Endodermal cell (in vitro differentiated cells): ENCODE data around the gene DNM3. TPM values are rescaled to one million over a fixed set of nuclear protein-coding genes. Genes with fewer than 3 reads are reported as not detected.

Source experiments
- DNase-seq: peaks from one replicate; pipeline ENCODE4 v3.0.0-alpha.2; 2017
- H3K27ac ChIP-seq: 2 replicates; pipeline ENCODE4 v1.5.1; 2013; ENCODE audit warnings: mild to moderate bottlenecking, low read depth, low read length, moderate library complexity
- H3K27me3 ChIP-seq: 2 replicates; pipeline ENCODE4 v1.6.1; 2013; ENCODE audit warnings: mild to moderate bottlenecking, low read length, moderate library complexity; ENCODE audit not compliant: insufficient read depth, control insufficient read depth, poor library complexity, severe bottlenecking
- H3K36me3 ChIP-seq: 2 replicates; pipeline ENCODE4 v1.7.0; 2013; ENCODE audit warnings: mild to moderate bottlenecking, low read length, moderate library complexity; ENCODE audit not compliant: control insufficient read depth, insufficient read depth
- H3K4me1 ChIP-seq: one replicate; pipeline ENCODE4 v1.7.0; 2013; ENCODE audit warnings: low read length; ENCODE audit not compliant: control insufficient read depth, insufficient read depth
- H3K4me3 ChIP-seq: 2 replicates; pipeline ENCODE4 v1.5.1; 2013; ENCODE audit warnings: mild to moderate bottlenecking, low read length, moderate library complexity
- H3K9ac ChIP-seq: 2 replicates; pipeline ENCODE4 v1.6.1; 2013; ENCODE audit warnings: mild to moderate bottlenecking, low read length, moderate library complexity; ENCODE audit not compliant: poor library complexity, severe bottlenecking; ENCODE audit errors: extremely low read depth
- H3K9me3 ChIP-seq: 2 replicates; pipeline ENCODE4 v1.6.1; 2013; ENCODE audit warnings: mild to moderate bottlenecking, low read length, moderate library complexity; ENCODE audit not compliant: control insufficient read depth
- H3K27ac Mint-ChIP-seq: 2 replicates; pipeline ENCODE4 v1.8.0; 2020; ENCODE audit warnings: mixed read lengths
- H3K27me3 Mint-ChIP-seq: 2 replicates; pipeline ENCODE4 v1.8.0; 2021; ENCODE audit warnings: mild to moderate bottlenecking, mixed read lengths; ENCODE audit not compliant: insufficient read depth
- H3K36me3 Mint-ChIP-seq: 2 replicates; pipeline ENCODE4 v1.8.0; 2020; ENCODE audit warnings: low read depth, mixed read lengths
- H3K4me1 Mint-ChIP-seq: 2 replicates; pipeline ENCODE4 v1.8.0; 2020; ENCODE audit warnings: mixed read lengths
- H3K4me3 Mint-ChIP-seq: 2 replicates; pipeline ENCODE4 v1.8.0; 2020; ENCODE audit warnings: mild to moderate bottlenecking, moderate library complexity, mixed read lengths
- H3K9me3 Mint-ChIP-seq: 2 replicates; pipeline ENCODE4 v1.8.0; 2020; ENCODE audit warnings: mild to moderate bottlenecking, mixed read lengths
- WGBS, 2 experiments: methylation state at CpG; one replicate each; pipeline versions ENCODE4 v1.1.5 to v1.1.7; 2013; ENCODE audit warnings: missing lambda C conversion rate in 2 of 2, mixed read lengths in 1 of 2; ENCODE audit not compliant: insufficient coverage in 1 of 2, insufficient read length in 1 of 2; 5-methylcytosine and 5-hydroxymethylcytosine counted together
- total RNA-seq, 2 donors: library from RNA; stranded (reverse); fragmentation: NEBNext Ultra II Directional in 1 of 2; extraction: Animal tissue kit (Norgen Biotek cat#: 25700) in 1 of 2; gene quantifications; 2 replicates in 1 of 2; 3 replicates in 1 of 2; pipeline ENCODE4 v1.2.1, GENCODE V29; 2021
- TF ChIP-seq, protein P1 (sequence below): fragments of 200-600 bp; sonication (generic); conservative IDR thresholded peaks from 2 replicates; pipeline ENCODE4 v1.5.0; 2021; ENCODE audit warnings: antibody characterized with exemption, mild to moderate bottlenecking

The DNM3 gene
- total RNA-seq, 2 donors from 2014 or later, result 0.53 to 1.8 TPM

DNA sequence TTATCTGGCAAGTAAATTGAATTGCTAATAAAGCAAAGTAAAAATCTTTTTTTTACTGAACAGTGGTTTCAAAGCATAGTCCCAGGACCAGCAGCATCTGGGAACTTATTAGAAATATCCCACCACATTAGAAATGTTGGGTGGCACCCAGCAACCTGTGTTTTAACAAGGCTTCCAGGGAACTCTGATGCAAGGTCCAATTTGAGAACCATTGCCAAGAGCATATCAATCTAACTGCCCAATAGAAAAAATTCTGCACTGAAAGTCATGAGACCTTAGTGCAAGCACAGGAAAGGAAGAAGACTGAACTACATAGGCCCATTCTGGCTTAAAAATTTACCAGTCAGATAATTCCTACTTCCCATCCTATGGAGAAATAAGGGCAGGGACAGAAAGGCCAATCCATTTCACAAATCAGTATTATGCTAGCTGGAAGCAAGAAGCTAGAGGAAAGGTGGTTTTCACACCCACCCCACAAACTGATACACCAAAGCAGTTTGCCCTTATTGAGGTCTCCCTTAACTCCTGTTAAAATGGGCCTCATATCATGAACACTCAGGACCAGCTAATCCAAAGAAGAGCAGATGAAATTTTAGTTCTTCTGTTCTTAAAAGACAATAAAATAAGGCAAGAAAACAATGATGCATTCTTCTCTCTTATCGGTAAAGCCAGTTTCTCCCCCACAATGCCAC, 561.7 kb downstream of the DNM3 start:
- Mint-ChIP-seq H3K4me3 (no peak overlapping the region), H3K9me3 (no peaks in the 10 kb centered on the region), H3K27me3 (no peaks in the 10 kb centered on the region), H3K36me3 (no peaks in the 10 kb centered on the region), H3K27ac (no peak overlapping the region), H3K4me1 (peaks cover 11% of the 10 kb centered on the region)
- no peaks in the 10 kb centered on the region for H3K9me3 ChIP-seq
- TF ChIP-seq, protein P1, sequence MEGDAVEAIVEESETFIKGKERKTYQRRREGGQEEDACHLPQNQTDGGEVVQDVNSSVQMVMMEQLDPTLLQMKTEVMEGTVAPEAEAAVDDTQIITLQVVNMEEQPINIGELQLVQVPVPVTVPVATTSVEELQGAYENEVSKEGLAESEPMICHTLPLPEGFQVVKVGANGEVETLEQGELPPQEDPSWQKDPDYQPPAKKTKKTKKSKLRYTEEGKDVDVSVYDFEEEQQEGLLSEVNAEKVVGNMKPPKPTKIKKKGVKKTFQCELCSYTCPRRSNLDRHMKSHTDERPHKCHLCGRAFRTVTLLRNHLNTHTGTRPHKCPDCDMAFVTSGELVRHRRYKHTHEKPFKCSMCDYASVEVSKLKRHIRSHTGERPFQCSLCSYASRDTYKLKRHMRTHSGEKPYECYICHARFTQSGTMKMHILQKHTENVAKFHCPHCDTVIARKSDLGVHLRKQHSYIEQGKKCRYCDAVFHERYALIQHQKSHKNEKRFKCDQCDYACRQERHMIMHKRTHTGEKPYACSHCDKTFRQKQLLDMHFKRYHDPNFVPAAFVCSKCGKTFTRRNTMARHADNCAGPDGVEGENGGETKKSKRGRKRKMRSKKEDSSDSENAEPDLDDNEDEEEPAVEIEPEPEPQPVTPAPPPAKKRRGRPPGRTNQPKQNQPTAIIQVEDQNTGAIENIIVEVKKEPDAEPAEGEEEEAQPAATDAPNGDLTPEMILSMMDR, result no peak
- H3K9ac ChIP-seq, result no peak overlapping the region
- no peak overlapping the region for H3K4me3 ChIP-seq
- no peaks in the 10 kb centered on the region for H3K4me1 ChIP-seq
- H3K36me3 ChIP-seq, result no peaks in the 10 kb centered on the region
- H3K27me3 ChIP-seq, result no peaks in the 10 kb centered on the region
- no peak for DNase-seq
- no peak overlapping the region for H3K27ac ChIP-seq
- 98 to 100% methylated on average over 1 of the region's 1 CpG for WGBS, 2 experiments

- Mint-ChIP-seq H3K36me3 (no peaks in the 10 kb centered on the region), H3K4me3 (no peak overlapping the region), H3K9me3 (no peaks in the 10 kb centered on the region), H3K27me3 (no peaks in the 10 kb centered on the region), H3K27ac (no peak overlapping the region), H3K4me1 (peaks cover 11% of the 10 kb centered on the region)
- Histone ChIP-seq H3K4me1 (no peaks in the 10 kb centered on the region), H3K4me3 (no peak overlapping the region), H3K9me3 (no peaks in the 10 kb centered on the region), H3K27ac (no peak overlapping the region), H3K9ac (no peak overlapping the region), H3K27me3 (no peaks in the 10 kb centered on the region), H3K36me3 (no peaks in the 10 kb centered on the region)
- DNase-seq, result no peak
- TF ChIP-seq, protein P1, result no peak
Observed at GRCh38 chr1:172404121-172404520, 562.8 kb downstream of the DNM3 start.

- Mint-ChIP-seq H3K4me1 (no peaks in the 10 kb centered on the region), H3K9me3 (no peaks in the 10 kb centered on the region), H3K4me3 (no peak overlapping the region), H3K36me3 (no peaks in the 10 kb centered on the region), H3K27me3 (no peaks in the 10 kb centered on the region), H3K27ac (no peak overlapping the region)
- Histone ChIP-seq H3K4me3 (no peak overlapping the region), H3K36me3 (no peaks in the 10 kb centered on the region), H3K9me3 (no peaks in the 10 kb centered on the region), H3K9ac (no peak overlapping the region), H3K27me3 (no peaks in the 10 kb centered on the region), H3K4me1 (no peaks in the 10 kb centered on the region), H3K27ac (no peak overlapping the region)
- TF ChIP-seq, protein P1, result no peak
- DNase-seq, result no peak
Observed at GRCh38 chr1:172405912-172406311, 564.6 kb downstream of the DNM3 start.
